Mesendoderm (in vitro differentiated cells): ENCODE measurements around the gene DRAP1.

Experiments used
- DNase-seq: peaks from one replicate; pipeline ENCODE4 v3.0.0; 2013
- H2AK5ac ChIP-seq: 2 replicates; pipeline ENCODE4 v1.6.1; 2013; ENCODE audit warnings: low read length, inconsistent platforms
- H2BK120ac ChIP-seq: 2 replicates; pipeline ENCODE4 v1.6.1; 2013; ENCODE audit warnings: low read depth, mild to moderate bottlenecking, low read length, moderate library complexity, mixed read lengths
- H2BK15ac ChIP-seq: replicated peaks from 2 replicates; pipeline ENCODE4 v1.6.1; 2013; ENCODE audit warnings: low read depth, mild to moderate bottlenecking, moderate library complexity
- H2BK5ac ChIP-seq: 2 replicates; pipeline ENCODE4 v1.6.1; 2013; ENCODE audit warnings: low read length, inconsistent platforms
- H3K18ac ChIP-seq: 2 replicates; pipeline ENCODE4 v1.6.1; 2013; ENCODE audit warnings: mild to moderate bottlenecking, low read length, mixed read lengths
- H3K23ac ChIP-seq: one replicate; pipeline ENCODE4 v1.6.1; 2013; ENCODE audit warnings: low read length
- H3K27ac ChIP-seq: 2 replicates; pipeline ENCODE4 v1.5.1; 2013; ENCODE audit warnings: low read depth, mild to moderate bottlenecking, inconsistent platforms, low read length, moderate library complexity
- H3K27me3 ChIP-seq: 2 replicates; pipeline ENCODE4 v1.6.1; 2013; ENCODE audit warnings: low read length, control low read depth, mild to moderate bottlenecking, inconsistent platforms; ENCODE audit not compliant: insufficient read depth, poor library complexity
- H3K36me3 ChIP-seq: 2 replicates; pipeline ENCODE4 v1.6.1; 2013; ENCODE audit warnings: low read length, inconsistent platforms; ENCODE audit not compliant: control insufficient read depth, insufficient read depth
- H3K4ac ChIP-seq: one replicate; pipeline ENCODE4 v1.6.1; 2013; ENCODE audit warnings: low read depth, mild to moderate bottlenecking, low read length, moderate library complexity
- H3K4me1 ChIP-seq: 2 replicates; pipeline ENCODE4 v1.6.1; 2013; ENCODE audit warnings: low read depth, low read length, inconsistent platforms; ENCODE audit not compliant: control insufficient read depth
- H3K4me2 ChIP-seq: 2 replicates; pipeline ENCODE4 v1.6.1; 2013; ENCODE audit warnings: low read length
- H3K4me3 ChIP-seq: 2 replicates; pipeline ENCODE4 v1.5.1; 2013; ENCODE audit warnings: mild to moderate bottlenecking, low read length
- H3K56ac ChIP-seq: one replicate; pipeline ENCODE4 v1.6.1; 2013; ENCODE audit warnings: low read length
- H3K79me1 ChIP-seq: 2 replicates; pipeline ENCODE4 v1.6.1; 2013; ENCODE audit warnings: low read length, inconsistent platforms
- H3K79me2 ChIP-seq: 2 replicates; pipeline ENCODE4 v1.6.1; 2013; ENCODE audit warnings: mild to moderate bottlenecking, low read length; ENCODE audit not compliant: control insufficient read depth, insufficient read depth
- H3K9ac ChIP-seq: 2 replicates; pipeline ENCODE4 v1.6.1; 2013; ENCODE audit warnings: low read length, inconsistent platforms
- H4K5ac ChIP-seq: one replicate; pipeline ENCODE4 v1.6.1; 2013; ENCODE audit warnings: low read length
- H4K8ac ChIP-seq: one replicate; pipeline ENCODE4 v1.6.1; 2013; ENCODE audit warnings: low read depth, mild to moderate bottlenecking, control low read depth, low read length, moderate library complexity
- WGBS: extraction: QIAGEN DNeasy Blood & Tissue Kit; methylation state at CpG from one replicate; pipeline ENCODE4 v1.1.7; 2013; ENCODE audit warnings: low lambda C conversion rate, missing lambda C conversion rate; ENCODE audit not compliant: insufficient coverage; ENCODE audit errors: extremely low coverage; 5-methylcytosine and 5-hydroxymethylcytosine counted together

Gene DRAP1

DNA sequence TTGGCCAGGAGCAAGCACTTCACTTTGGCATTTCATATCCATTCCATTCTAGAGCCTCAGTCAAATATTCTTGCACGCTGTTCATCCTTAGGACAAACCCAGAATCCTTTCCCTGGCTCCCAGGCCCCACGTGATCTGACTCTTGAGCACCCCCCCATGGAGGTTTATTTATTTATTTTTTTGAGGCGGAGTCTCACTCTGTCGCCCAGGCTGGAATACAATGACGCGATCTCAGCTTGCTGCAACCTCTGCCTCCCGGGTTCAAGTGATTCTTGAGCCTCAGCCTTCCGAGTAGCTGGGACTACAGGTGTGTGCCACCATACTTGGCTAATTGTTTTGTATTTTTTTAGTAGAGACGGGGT, 13.3 kb downstream of the DRAP1 start:
- Histone ChIP-seq H3K4me3 (no peak overlapping the region), H3K18ac (no peak overlapping the region), H3K4me2 (no peak overlapping the region), H2BK15ac (no peak overlapping the region), H2BK5ac (no peak overlapping the region), H2BK120ac (no peak overlapping the region), H3K27ac (no peak overlapping the region), H3K23ac (no peak overlapping the region), H3K56ac (peak overlapping the region; percentile 25), H3K4ac (no peak overlapping the region), H2AK5ac (no peak overlapping the region), H3K36me3 (no peaks in the 10 kb centered on the region), H3K79me1 (no peaks in the 10 kb centered on the region), H3K4me1 (no peaks in the 10 kb centered on the region), H4K5ac (no peak overlapping the region), H3K9ac (no peak overlapping the region), H4K8ac (no peak overlapping the region), H3K79me2 (no peaks in the 10 kb centered on the region), H3K27me3 (no peaks in the 10 kb centered on the region)
- peak; percentile 60 for DNase-seq
- no CpG with 5 or more reads among the region's 9 CpGs for WGBS

DNA sequence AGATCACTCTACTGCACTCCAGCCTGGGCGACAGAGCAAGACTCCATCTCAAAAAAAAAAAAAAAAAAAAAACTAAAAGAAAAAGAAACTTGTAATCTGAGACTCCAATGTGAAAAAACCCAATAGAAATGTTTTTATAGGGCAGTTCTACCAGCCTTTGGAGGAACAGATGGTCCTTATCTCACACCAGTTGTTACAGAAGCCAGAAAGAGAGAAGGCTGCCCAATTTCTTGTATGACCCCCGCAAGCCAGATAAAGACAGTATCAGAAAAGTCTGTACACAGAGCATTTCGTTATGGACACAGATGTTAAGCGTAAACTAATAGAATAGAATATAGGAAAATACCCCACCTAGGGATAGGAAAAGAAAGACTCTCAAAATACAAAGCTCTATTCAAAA, 14.8 kb downstream of the DRAP1 start:
- DNase-seq, result no peak
- no peak overlapping the region for H3K27ac ChIP-seq
- no peak overlapping the region for H3K23ac ChIP-seq
- no peaks in the 10 kb centered on the region for H3K36me3 ChIP-seq
- no peak overlapping the region for H2AK5ac ChIP-seq
- H4K8ac ChIP-seq, result no peak overlapping the region
- no peaks in the 10 kb centered on the region for H3K79me1 ChIP-seq
- no peaks in the 10 kb centered on the region for H3K79me2 ChIP-seq
- H3K4me3 ChIP-seq, result no peak overlapping the region
- H3K9ac ChIP-seq, result no peak overlapping the region
- H3K56ac ChIP-seq, result no peak overlapping the region
- no CpG with 5 or more reads among the region's 4 CpGs for WGBS
- H2BK5ac ChIP-seq, result no peak overlapping the region
- H3K4ac ChIP-seq, result no peak overlapping the region
- no peaks in the 10 kb centered on the region for H3K27me3 ChIP-seq
- no peak overlapping the region for H3K4me2 ChIP-seq
- no peak overlapping the region for H4K5ac ChIP-seq
- no peaks in the 10 kb centered on the region for H3K4me1 ChIP-seq
- no peak overlapping the region for H2BK15ac ChIP-seq
- H3K18ac ChIP-seq, result no peak overlapping the region
- no peak overlapping the region for H2BK120ac ChIP-seq

DNA sequence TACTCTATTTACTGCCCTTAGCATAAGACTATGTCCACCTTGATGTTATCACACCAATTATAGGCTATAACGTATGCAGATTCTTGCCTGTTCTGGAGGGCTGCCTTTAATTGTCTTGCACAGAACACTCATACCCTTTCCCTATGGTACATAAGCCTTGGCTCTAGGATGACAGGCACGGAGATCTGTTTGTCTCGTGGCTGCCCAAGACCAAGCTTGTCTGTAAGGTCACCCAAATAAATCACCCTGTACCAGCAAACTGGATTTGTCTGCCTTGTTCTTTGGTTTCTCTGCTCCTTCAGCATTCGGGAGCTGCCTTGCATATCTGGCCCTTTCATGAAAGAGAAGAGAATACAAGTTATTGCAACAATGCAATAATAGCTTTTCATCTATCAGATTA, 18.5 kb downstream of the DRAP1 start:
- Histone ChIP-seq H2BK120ac (no peak overlapping the region), H3K79me1 (no peaks in the 10 kb centered on the region), H3K27ac (no peak overlapping the region), H3K4ac (no peak overlapping the region), H2AK5ac (no peak overlapping the region), H3K4me3 (no peak overlapping the region), H3K9ac (no peak overlapping the region), H3K4me1 (no peaks in the 10 kb centered on the region), H3K23ac (no peak overlapping the region), H3K36me3 (no peaks in the 10 kb centered on the region), H3K4me2 (no peak overlapping the region), H3K56ac (no peak overlapping the region), H3K79me2 (no peaks in the 10 kb centered on the region), H4K8ac (no peak overlapping the region), H4K5ac (no peak overlapping the region), H3K18ac (no peak overlapping the region), H3K27me3 (no peaks in the 10 kb centered on the region), H2BK15ac (no peak overlapping the region), H2BK5ac (no peak overlapping the region)
- no peak for DNase-seq
- WGBS, result no CpG with 5 or more reads among the region's 4 CpGs

DNA sequence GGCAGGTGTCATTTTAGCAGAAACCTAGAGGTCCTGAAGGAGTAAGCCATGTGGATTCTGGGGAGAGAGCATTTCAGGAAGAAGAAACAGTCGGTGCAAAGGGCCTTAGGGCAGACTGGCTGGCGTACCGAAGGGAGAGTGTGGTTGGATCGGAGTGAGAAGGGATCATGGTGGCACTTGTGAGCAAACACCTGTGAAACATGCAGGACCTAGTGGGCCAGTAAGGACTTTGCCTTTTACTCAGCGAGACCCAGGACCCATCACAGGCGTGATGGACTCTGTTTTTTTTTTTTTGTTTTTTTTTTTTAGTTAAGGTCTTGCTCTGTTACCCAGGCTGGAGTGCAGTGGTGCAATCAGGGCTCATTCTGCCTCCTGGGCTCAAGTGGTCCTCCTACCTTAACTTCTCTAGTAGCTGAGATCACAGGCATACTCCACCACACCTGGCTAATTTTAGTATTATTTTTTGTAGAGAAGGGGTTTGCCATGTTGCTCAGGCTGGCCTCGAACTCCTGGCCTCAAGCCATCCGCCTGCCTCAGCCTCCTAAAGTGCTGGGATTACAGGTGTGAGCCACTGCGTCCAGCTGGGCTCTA, 22.6 kb downstream of the DRAP1 start:
- H2BK120ac ChIP-seq, result no peak overlapping the region

DNA sequence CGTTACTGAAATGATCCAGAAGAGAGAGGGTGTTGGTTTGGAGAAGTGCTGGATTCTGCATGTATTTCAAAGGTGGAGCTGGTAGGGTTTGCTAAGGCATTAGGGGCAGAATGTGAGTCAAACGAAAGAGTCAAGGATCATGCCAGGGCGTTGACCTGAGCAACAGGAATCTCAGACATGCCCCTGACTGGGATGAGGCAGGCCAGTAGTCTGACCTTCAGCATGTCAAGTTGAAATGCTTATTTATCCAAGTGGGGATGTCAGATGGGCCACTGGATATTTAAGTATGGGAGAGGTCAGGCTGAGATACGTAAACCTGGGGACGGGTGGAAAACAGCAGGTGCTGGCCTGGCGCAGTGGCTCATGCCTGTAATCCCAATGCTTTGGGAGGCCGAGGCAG, 23.3 kb downstream of the DRAP1 start:
- Histone ChIP-seq H3K4ac (no peak overlapping the region), H3K4me2 (no peak overlapping the region), H2BK5ac (no peak overlapping the region), H3K27me3 (no peaks in the 10 kb centered on the region), H3K27ac (no peak overlapping the region), H3K23ac (no peak overlapping the region), H2AK5ac (no peak overlapping the region), H3K9ac (no peak overlapping the region), H3K4me3 (no peak overlapping the region), H3K79me2 (no peaks in the 10 kb centered on the region), H2BK15ac (no peak overlapping the region), H2BK120ac (no peak overlapping the region), H3K56ac (no peak overlapping the region), H3K18ac (no peak overlapping the region), H3K4me1 (peaks cover 3% of the 10 kb centered on the region), H3K36me3 (no peaks in the 10 kb centered on the region), H3K79me1 (no peaks in the 10 kb centered on the region), H4K5ac (no peak overlapping the region), H4K8ac (no peak overlapping the region)
- WGBS, result no CpG with 5 or more reads among the region's 7 CpGs
- DNase-seq, result no peak

More for the DNA sequence above, 22.6 kb downstream of the DRAP1 start:
- H4K5ac ChIP-seq, result no peak overlapping the region
- no peak overlapping the region for H3K9ac ChIP-seq
- H4K8ac ChIP-seq, result no peak overlapping the region
- H3K4ac ChIP-seq, result no peak overlapping the region
- DNase-seq, result no peak
- no peaks in the 10 kb centered on the region for H3K79me2 ChIP-seq
- no peak overlapping the region for H2AK5ac ChIP-seq
- no peak overlapping the region for H2BK15ac ChIP-seq
- WGBS, result no CpG with 5 or more reads among the region's 9 CpGs
- no peak overlapping the region for H3K56ac ChIP-seq
- peaks cover 3% of the 10 kb centered on the region for H3K4me1 ChIP-seq
- H3K27ac ChIP-seq, result no peak overlapping the region
- H2BK5ac ChIP-seq, result no peak overlapping the region
- H3K4me2 ChIP-seq, result no peak overlapping the region
- H3K23ac ChIP-seq, result no peak overlapping the region
- H3K18ac ChIP-seq, result no peak overlapping the region
- no peaks in the 10 kb centered on the region for H3K79me1 ChIP-seq
- no peaks in the 10 kb centered on the region for H3K36me3 ChIP-seq
- H3K27me3 ChIP-seq, result no peaks in the 10 kb centered on the region
- no peak overlapping the region for H3K4me3 ChIP-seq

DNA sequence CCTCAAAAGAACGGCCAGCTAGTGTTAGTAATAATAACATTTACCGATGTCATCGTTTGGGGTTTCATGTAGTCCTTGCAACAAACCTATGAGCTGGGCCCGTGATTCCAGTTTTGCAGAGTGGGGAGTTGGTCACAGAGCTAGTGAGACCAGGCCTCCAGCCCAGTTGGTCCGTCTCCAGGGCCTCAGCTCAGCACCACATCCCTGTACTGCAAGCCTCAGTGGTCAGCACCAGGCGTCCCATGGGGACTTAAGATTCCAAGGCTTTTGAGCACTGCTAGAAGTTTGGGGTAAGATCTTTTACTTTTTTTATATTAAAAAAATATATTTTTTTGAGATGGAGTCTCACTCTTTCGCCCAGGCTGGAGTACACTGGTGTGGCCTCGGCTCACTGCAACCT, 25.0 kb downstream of the DRAP1 start:
- H3K36me3 ChIP-seq, result no peaks in the 10 kb centered on the region
- DNase-seq, result no peak
- H3K9ac ChIP-seq, result no peak overlapping the region
- H3K27ac ChIP-seq, result no peak overlapping the region
- H3K79me1 ChIP-seq, result no peaks in the 10 kb centered on the region
- no peak overlapping the region for H2BK120ac ChIP-seq
- H3K27me3 ChIP-seq, result no peaks in the 10 kb centered on the region
- no peak overlapping the region for H3K56ac ChIP-seq
- H4K8ac ChIP-seq, result no peak overlapping the region
- no peak overlapping the region for H3K23ac ChIP-seq
- no peak overlapping the region for H2AK5ac ChIP-seq
- H3K79me2 ChIP-seq, result no peaks in the 10 kb centered on the region
- no peak overlapping the region for H3K18ac ChIP-seq
- H3K4me3 ChIP-seq, result no peak overlapping the region
- no peak overlapping the region for H2BK15ac ChIP-seq
- peaks cover 3% of the 10 kb centered on the region for H3K4me1 ChIP-seq
- no peak overlapping the region for H2BK5ac ChIP-seq
- H3K4ac ChIP-seq, result no peak overlapping the region
- no CpG with 5 or more reads among the region's 8 CpGs for WGBS
- H3K4me2 ChIP-seq, result no peak overlapping the region
- H4K5ac ChIP-seq, result no peak overlapping the region
